GM12865 (cell line): ENCODE data around the gene KIT.
A peak's percentile ranks its signal among the peaks of the same experiment; 100 is the strongest.

Source experiments
- DNase-seq: peaks from one replicate; pipeline ENCODE4 v3.0.0; 2010; ENCODE audit warnings: low read depth
- H3K4me3 ChIP-seq: 2 replicates; pipeline ENCODE4 v1.5.1; 2011; ENCODE audit warnings: mild to moderate bottlenecking, low read depth, low read length, control low read depth
- TF ChIP-seq, protein P1 (sequence below): IDR thresholded peaks from 2 replicates; pipeline ENCODE4 v1.5.1; 2011; ENCODE audit warnings: low read length, control low read depth, low read depth, inconsistent platforms; ENCODE audit not compliant: insufficient read depth; ENCODE audit errors: missing control alignments

Gene KIT

DNA sequence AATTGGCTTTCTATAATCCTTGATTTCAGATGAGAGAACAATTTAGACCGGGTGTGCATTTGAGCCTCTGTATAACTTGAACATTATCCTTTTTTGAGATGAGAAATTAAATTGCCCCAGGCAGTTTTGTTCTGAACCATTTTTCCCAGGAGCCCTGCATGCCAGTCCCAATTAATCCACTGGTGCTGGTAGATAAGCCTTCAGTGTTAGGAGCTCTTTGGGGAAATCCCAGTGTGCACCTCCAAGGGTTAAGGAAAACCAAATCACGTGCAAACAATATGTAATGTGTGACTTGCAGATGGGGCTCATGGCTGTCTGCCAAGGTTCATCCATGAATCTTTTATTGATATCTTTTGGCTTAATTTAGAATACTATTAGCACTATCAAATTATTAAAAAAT, 43.2 kb downstream of the KIT start:
- no peak overlapping the region for H3K4me3 ChIP-seq
- TF ChIP-seq, protein P1, sequence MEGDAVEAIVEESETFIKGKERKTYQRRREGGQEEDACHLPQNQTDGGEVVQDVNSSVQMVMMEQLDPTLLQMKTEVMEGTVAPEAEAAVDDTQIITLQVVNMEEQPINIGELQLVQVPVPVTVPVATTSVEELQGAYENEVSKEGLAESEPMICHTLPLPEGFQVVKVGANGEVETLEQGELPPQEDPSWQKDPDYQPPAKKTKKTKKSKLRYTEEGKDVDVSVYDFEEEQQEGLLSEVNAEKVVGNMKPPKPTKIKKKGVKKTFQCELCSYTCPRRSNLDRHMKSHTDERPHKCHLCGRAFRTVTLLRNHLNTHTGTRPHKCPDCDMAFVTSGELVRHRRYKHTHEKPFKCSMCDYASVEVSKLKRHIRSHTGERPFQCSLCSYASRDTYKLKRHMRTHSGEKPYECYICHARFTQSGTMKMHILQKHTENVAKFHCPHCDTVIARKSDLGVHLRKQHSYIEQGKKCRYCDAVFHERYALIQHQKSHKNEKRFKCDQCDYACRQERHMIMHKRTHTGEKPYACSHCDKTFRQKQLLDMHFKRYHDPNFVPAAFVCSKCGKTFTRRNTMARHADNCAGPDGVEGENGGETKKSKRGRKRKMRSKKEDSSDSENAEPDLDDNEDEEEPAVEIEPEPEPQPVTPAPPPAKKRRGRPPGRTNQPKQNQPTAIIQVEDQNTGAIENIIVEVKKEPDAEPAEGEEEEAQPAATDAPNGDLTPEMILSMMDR: no peak
- DNase-seq: no peak

DNA sequence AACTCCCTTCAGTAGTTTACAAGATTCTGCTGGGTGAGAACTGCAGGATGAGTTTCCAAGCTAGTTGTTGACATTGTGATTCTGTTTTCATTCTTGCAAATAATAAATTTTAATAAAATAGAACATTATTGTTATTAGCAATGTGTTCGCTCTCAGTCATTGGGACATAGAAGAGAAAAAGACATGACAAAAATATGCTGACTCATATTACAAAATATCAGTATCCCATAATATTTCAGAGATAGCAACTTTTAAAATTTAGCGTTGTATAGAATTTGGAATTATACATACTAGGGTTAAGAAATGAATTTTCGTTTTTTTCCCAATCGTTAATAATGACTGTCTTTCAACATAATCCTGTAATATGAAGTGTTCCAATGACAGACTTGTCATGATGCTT, 45.4 kb downstream of the KIT start:
- TF ChIP-seq, protein P1: no peak
- no peak for DNase-seq
- no peak overlapping the region for H3K4me3 ChIP-seq

DNA sequence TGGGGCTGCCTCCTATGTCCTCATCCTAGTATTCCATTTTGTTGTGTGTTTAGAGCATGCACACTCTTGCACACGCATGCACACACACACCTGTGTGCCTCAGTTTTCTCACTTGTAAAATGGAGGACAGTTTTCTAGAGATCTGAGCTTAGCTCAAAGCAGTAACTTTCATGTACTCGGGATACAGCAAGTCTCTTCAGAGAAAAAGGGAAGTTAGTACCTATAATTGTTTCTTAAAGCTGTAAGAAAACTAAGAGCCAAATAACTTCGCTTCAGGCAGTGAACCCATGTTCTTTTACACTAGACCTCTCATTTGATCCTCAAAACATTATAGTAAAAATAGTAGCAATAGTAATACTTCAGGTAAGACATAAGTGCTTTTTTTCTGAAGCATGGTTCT, 49.6 kb downstream of the KIT start:
- H3K4me3 ChIP-seq: no peak overlapping the region
- TF ChIP-seq, protein P1: no peak
- no peak for DNase-seq

DNA sequence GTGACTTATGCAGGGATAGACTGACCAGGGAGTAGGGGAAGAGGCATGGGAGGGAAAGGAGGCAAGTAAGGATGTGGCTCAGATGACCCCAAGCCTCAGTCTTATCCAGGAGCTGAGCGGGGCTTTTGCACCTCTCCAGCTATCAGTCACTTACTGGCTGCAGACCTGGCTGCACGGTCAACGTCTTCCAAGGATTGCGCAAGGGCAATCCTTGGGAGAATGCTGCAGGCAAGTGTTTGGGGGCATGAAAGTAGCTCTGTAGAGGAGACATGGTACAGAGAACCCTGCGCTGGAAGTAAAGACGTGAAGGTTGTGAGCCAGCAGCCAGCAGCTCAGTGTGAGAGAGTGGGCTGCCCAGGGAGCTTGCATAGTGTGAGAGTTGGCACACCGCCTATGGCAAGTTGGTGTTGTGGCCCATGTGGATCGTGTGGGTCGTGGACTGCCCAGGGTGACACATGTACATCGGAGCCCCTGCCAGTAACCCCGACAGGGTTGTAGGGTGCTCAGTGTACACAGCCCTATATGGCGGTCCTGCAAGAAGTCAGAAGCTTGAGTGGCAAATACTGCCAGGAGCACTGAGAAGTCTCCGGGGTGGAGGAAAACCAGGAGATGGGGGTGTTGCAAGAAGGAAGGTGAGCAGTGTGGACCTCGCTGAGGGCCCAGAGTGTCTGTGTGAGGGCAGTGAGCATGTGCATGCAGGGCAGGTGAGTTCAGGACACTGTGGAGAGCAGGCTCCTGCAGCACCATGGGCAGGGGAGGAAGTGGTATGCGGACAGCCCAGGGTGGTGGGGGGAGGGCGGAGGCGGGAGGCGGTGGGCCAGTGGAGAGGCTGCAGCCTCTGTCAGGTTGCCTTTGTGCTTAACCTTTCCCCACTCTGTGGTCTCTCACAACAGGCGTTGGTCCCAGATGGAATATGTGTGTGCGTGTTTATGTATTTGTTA, 50.9 kb downstream of the KIT start:
- no peak overlapping the region for H3K4me3 ChIP-seq
- no peak for DNase-seq
- TF ChIP-seq, protein P1: no peak

DNA sequence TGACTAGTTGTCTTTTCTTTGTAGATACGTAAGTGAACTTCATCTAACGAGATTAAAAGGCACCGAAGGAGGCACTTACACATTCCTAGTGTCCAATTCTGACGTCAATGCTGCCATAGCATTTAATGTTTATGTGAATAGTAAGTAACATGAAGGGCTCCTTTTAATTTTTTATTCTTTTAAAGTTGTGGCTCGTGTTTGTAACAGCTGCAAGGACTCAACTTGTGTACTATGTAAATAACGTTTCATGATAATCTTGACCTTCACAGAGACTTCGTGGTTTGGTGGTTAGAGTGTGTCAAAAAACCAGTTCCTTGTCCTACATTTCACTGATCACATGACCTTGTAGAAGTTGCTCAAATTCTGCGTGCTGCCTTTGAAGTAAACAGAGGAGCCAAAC, 51.6 kb downstream of the KIT start:
- DNase-seq: peak; percentile 38
- TF ChIP-seq, protein P1: no peak
- no peak overlapping the region for H3K4me3 ChIP-seq

DNA sequence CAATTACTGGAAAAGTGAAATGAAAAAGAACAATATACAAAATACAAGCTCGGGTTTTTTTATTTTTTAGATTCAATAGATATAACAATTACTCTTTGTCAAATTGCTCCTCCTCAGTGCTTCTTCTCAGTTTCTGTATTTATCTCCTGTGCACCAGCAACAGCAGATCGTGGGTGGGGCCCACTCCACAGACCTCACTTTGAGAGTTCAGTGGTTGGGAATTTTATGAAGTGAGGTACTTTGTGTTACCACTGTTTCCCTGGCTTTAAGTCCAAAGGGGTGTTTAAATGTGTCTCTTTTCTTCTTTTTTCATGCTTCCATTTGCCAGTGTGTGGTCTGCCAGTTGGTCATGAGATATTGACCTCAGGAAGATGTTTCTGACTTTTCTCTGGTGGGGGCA, 54.4 kb downstream of the KIT start:
- no peak overlapping the region for H3K4me3 ChIP-seq
- TF ChIP-seq, protein P1: no peak
- no peak for DNase-seq
